Measurements from ENCODE around the gene TTN. TPM values are rescaled to one million over a fixed set of nuclear protein-coding genes. Genes with fewer than 3 reads are reported as not detected.

The TTN gene
- total RNA-seq, 1 experiment from 2014 or later = not detected

DNA sequence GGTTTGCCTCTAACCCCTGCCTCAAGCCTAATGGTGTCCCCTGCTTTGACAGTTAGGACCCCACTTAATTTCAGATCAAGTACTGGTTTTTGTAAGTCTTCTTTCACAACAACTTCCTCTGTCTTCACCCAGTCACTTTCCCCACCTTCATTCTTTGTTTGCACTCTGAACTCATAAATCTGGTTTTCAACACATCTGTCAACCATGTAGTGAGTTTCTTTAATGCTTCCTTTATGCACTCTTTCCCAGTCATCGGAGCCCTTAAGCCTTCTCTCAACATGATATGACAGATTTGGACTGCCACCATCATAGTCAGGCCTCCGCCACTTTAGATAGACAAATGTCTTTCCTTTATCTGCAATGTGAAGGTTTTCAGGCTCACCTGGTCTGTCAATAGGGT lies 217.9 kb downstream of the TTN start:
- no peak for TF ChIP-seq EZH2 (IDR thresholded peaks at IDR 0.05; ENCODE audit: low read depth)
- TF ChIP-seq, protein P1, sequence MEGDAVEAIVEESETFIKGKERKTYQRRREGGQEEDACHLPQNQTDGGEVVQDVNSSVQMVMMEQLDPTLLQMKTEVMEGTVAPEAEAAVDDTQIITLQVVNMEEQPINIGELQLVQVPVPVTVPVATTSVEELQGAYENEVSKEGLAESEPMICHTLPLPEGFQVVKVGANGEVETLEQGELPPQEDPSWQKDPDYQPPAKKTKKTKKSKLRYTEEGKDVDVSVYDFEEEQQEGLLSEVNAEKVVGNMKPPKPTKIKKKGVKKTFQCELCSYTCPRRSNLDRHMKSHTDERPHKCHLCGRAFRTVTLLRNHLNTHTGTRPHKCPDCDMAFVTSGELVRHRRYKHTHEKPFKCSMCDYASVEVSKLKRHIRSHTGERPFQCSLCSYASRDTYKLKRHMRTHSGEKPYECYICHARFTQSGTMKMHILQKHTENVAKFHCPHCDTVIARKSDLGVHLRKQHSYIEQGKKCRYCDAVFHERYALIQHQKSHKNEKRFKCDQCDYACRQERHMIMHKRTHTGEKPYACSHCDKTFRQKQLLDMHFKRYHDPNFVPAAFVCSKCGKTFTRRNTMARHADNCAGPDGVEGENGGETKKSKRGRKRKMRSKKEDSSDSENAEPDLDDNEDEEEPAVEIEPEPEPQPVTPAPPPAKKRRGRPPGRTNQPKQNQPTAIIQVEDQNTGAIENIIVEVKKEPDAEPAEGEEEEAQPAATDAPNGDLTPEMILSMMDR (conservative IDR thresholded peaks at IDR 0.05) = no peak
- intact Hi-C loops (cut with micrococcal nuclease; ENCODE audit: unreplicated experiment) = no loop called here
- H3K4me2 ChIP-seq = no peak overlapping the region
- H3K79me2 ChIP-seq (ENCODE audit: low read depth) = no peaks in the 10 kb centered on the region
- peaks cover 4% of the 10 kb centered on the region; the same call in 1 of the 2 replicates for H3K36me3 ChIP-seq (ENCODE audit: low read depth)
- no peak overlapping the region for H3K27ac ChIP-seq
- H3K4me1 ChIP-seq (replicated peaks; ENCODE audit: insufficient read depth) = peaks cover 2% of the 10 kb centered on the region; the same call in 1 of the 2 replicates
- H4K20me1 ChIP-seq (ENCODE audit: insufficient read depth) = no peaks in the 10 kb centered on the region
- BruUV-seq (replicated peaks) = no TSS peak
- no peaks in the 10 kb centered on the region for H3F3A ChIP-seq (ENCODE audit: insufficient read depth, low read depth)
- no peak for DNase-seq
- ChIA-PET CTCF (no interaction called here), POLR2A (ENCODE audit: unreplicated experiment) (no interaction called here)
- no peak overlapping the region for H2AFZ ChIP-seq
- no peaks in the 10 kb centered on the region for H3K9me3 ChIP-seq (ENCODE audit: insufficient read depth, low read depth)
- no peaks in the 10 kb centered on the region for H3K9me2 ChIP-seq (ENCODE audit: insufficient read depth)
- H3K4me3 ChIP-seq = no peak overlapping the region
- H3K27me3 ChIP-seq (ENCODE audit: insufficient read depth, low read depth) = no peaks in the 10 kb centered on the region

DNA sequence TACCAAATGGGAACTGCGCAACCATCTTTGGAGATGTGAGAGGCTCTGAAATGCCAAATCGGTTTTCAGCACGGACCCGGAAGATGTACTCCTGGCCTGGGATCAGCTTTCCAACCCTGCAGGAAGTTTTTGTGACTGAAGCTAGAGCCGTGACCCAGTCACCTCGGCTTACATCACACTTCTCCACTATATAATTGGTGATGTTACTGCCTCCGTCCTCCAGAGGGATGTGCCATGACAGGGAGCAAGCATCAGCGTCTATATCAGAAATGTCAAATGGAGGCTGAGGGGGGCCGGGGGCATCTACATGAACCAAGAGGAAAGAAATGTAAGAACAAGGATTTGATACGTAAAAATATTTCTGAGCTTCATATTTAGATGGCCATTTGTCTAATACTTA lies 222.6 kb downstream of the TTN start:
- Histone ChIP-seq H3K27me3 (ENCODE audit: insufficient read depth, low read depth) (no peaks in the 10 kb centered on the region), H3K9me2 (ENCODE audit: insufficient read depth) (no peaks in the 10 kb centered on the region), H3F3A (ENCODE audit: insufficient read depth, low read depth) (no peaks in the 10 kb centered on the region), H3K9me3 (ENCODE audit: insufficient read depth, low read depth) (no peaks in the 10 kb centered on the region), H3K27ac (no peak overlapping the region), H3K4me2 (no peak overlapping the region), H3K4me3 (no peak overlapping the region), H4K20me1 (ENCODE audit: insufficient read depth) (no peaks in the 10 kb centered on the region), H3K4me1 (replicated peaks; ENCODE audit: insufficient read depth) (peaks cover 6% of the 10 kb centered on the region; the same call in 1 of the 2 replicates), H2AFZ (no peak overlapping the region), H3K79me2 (ENCODE audit: low read depth) (no peaks in the 10 kb centered on the region), H3K36me3 (ENCODE audit: low read depth) (0 out of 2 replicates have a peak, but pooled peaks cover 4% of the 10 kb centered on the region)
- CTCF ChIA-PET = no interaction called here
- no TSS peak for BruUV-seq (replicated peaks)
- intact Hi-C loops (cut with micrococcal nuclease; ENCODE audit: unreplicated experiment) = no loop called here
- no peak for TF ChIP-seq EZH2 (IDR thresholded peaks at IDR 0.05; ENCODE audit: low read depth)
- TF ChIP-seq, protein P1 (conservative IDR thresholded peaks at IDR 0.05) = no peak
- POLR2A ChIA-PET (ENCODE audit: unreplicated experiment) = no interaction called here
- no peak for DNase-seq

DNA sequence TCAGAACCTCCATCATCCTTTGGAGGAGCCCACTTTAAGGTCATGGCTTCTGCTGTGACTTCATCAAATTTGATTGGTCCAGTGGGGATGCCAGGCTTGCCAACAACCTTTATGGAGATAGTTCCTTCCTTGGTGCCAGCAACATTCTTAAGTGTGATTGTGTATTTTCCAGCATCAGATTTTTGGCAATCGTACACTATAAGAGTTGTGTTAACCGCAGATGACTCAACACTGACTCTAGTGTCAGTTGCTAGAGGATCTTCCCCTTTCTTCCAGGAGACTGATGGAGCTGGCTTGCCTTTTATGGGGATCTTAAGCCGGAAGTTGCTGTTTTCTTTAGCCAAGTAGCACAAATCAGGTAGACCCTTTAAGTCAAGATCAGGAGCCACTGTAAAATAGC lies 228.2 kb downstream of the TTN start:
- BruUV-seq (replicated peaks) = no TSS peak
- CTCF ChIA-PET = no interaction called here

More for the DNA sequence above, 228.2 kb downstream of the TTN start:
- no peak overlapping the region for H3K4me3 ChIP-seq
- H3K36me3 ChIP-seq (ENCODE audit: low read depth) = peaks cover 19% of the 10 kb centered on the region; the same call in 1 of the 2 replicates
- no peaks in the 10 kb centered on the region for H3K27me3 ChIP-seq (ENCODE audit: insufficient read depth, low read depth)
- no peak overlapping the region for H3K27ac ChIP-seq
- TF ChIP-seq, protein P1 (conservative IDR thresholded peaks at IDR 0.05) = no peak
- no peak for TF ChIP-seq EZH2 (IDR thresholded peaks at IDR 0.05; ENCODE audit: low read depth)
- H3K79me2 ChIP-seq (ENCODE audit: low read depth) = no peaks in the 10 kb centered on the region
- POLR2A ChIA-PET (ENCODE audit: unreplicated experiment) = no interaction called here
- H3K9me2 ChIP-seq (ENCODE audit: insufficient read depth) = no peaks in the 10 kb centered on the region
- no peak overlapping the region for H2AFZ ChIP-seq
- H3K9me3 ChIP-seq (ENCODE audit: insufficient read depth, low read depth) = no peaks in the 10 kb centered on the region
- no peak for DNase-seq
- intact Hi-C loops (cut with micrococcal nuclease; ENCODE audit: unreplicated experiment) = no loop called here
- H3K4me2 ChIP-seq = no peak overlapping the region
- peaks cover under 1% of the 10 kb centered on the region; the same call in 1 of the 2 replicates for H3K4me1 ChIP-seq (replicated peaks; ENCODE audit: insufficient read depth)
- no peaks in the 10 kb centered on the region for H4K20me1 ChIP-seq (ENCODE audit: insufficient read depth)
- no peaks in the 10 kb centered on the region for H3F3A ChIP-seq (ENCODE audit: insufficient read depth, low read depth)

Data from PC-9 (cell line).